NCI-H510A treated with DMSO at 0.1 percent for 48 hours (cell line): ENCODE results near the gene RELB.
"Not testable (repeated sequence)": the region's sequence is repeated elsewhere in the genome, so short reads cannot be mapped to it uniquely, and the experiment has no call there.

ENCODE experiments used
- DNase-seq: peaks from one replicate; lab custom pipeline; 2025; lab: John Stamatoyannopoulos, UW

The RELB gene

GRCh38 chr19:44987148-44987675 lies 14.1 kb upstream of the RELB start:
- DNase-seq = no peak

DNA sequence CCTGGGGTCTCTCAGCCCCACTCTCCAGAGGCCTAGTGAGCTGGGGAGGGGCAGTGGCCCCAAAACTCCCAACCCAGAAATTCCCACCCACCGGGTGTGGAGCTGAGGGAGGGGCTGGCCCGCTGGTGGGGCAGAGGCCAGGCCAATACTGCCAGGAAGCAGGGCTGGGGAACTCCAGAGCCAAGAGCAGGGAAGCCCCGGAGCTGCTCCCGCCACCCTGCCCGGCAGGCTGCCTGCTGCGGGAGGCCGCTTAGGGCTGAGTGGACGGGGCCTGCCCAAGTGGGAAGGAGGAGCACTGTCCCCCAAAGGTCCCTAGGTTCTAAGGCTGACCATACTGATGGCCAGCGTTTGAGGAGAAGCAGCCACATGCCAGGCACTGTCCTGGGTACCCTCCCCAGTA lies 13.0 kb upstream of the RELB start:
- no peak for DNase-seq

GRCh38 chr19:44988896-44989556 lies 12.2 kb upstream of the RELB start:
- peak; percentile 1 for DNase-seq

DNA sequence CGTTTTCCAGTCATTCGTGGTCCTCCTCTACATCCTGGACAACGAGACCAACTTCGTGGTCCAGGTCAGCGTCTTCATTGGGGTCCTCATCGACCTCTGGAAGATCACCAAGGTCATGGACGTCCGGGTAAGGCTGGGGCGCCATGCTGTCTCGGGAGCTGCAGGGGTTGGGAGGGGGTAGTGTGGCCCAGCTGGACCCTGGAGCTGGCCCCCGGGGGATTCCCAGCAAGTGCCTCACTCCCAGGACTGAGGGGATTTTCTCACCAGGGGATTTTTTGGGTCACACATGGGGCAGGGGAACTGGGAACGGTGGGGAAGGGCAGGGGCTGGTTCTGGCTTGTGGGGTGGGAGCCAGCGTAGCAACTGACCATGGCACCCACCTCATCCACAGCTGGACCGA lies 10.8 kb upstream of the RELB start:
- no peak for DNase-seq

GRCh38 chr19:44990966-44991365 lies 10.3 kb upstream of the RELB start:
- no peak for DNase-seq

DNA sequence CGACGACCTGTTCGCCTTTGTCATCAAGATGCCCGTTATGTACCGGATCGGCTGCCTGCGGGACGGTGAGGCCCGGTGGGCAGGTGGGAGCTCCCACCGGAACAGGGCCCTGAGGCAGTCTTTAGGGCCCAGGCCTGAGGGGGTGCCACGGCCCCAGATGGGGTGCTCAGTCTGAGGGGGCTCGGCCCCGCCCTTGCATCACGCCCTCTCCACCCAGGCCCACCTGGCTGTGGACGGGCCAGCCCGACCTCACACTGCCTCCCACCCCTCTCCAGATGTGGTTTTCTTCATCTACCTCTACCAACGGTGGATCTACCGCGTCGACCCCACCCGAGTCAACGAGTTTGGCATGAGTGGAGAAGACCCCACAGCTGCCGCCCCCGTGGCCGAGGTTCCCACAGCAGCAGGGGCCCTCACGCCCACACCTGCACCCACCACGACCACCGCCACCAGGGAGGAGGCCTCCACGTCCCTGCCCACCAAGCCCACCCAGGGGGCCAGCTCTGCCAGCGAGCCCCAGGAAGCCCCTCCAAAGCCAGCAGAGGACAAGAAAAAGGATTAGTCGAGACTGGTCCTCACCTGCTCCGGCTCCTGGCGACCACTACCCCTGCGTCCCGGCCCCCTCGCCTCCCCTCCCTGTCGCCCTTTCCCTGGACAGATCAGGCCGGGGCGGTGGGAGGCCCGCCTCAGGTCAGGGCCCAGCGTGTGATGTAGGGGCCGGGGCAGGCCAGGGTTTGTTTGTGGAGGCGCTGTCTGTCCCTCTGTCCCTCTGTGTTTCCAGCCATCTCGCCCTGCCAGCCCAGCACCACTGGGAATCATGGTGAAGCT lies 8.7 kb upstream of the RELB start:
- no peak for DNase-seq

GRCh38 chr19:44993526-44993925 lies 7.7 kb upstream of the RELB start:
- DNase-seq = no peak

DNA sequence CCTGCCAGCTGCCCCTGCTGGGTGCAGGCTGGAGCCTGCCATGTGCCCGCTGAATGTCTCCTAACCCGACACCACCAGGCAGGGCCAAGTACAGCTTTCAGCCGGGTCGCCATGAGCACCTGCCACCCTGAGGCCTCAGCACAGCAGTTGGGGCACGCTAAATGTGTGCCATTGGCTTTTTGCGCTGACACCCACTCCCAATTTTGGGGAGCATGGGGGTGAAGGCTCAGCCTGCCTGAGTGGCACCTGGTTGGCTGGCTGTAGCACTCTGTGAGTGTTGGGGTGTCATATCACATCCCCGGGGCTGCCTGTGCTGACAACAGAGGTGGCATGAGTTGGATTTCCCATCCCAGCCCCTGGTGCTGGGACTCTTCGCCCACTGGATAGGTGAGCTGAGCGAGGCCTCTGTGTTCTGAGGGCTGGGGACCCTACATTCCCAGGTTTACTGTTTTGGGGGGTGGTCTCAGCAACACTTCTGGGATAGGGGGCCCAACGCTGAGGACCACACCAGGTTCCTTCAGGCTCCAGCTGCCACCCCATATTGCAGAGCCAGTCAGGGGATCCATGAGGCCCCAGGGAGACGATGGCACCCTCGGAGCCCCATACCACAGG lies 7.2 kb upstream of the RELB start:
- DNase-seq = no peak

GRCh38 chr19:44998025-44998424 lies 3.2 kb upstream of the RELB start:
- no peak for DNase-seq

GRCh38 chr19:44999131-44999925 lies 1.9 kb upstream of the RELB start:
- not testable (repeated sequence) for DNase-seq

- not testable (repeated sequence) for DNase-seq
Measured at GRCh38 chr19:45000665-45001064, 599 bp upstream of the RELB start.

- DNase-seq = no peak
Measured at GRCh38 chr19:45003485-45003884, 2.2 kb downstream of the RELB start.

- no peak for DNase-seq
Measured at GRCh38 chr19:45005787-45006186, 4.5 kb downstream of the RELB start.

DNA sequence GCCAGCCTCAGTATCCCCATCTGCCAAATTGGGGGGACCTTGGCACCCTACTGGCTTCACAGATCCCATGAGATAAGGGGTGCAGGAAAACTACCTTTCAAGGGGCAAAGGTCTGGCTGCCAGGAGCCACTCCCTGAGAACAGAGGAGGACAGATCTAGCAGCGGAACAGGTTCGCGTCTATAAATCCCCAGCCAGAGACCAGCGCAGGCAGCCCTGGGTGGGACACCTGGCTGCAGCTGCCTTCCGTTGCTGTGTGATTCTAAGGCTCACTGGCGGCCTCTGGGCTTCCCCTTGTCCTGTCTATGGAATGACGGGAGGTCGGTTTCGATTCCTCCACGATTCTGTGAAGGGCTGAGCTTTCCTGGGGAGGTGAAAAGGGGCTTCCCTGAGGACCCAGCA lies 7.3 kb downstream of the RELB start:
- DNase-seq = no peak

- DNase-seq = no peak
Measured at GRCh38 chr19:45009625-45010255, 8.5 kb downstream of the RELB start.

DNA sequence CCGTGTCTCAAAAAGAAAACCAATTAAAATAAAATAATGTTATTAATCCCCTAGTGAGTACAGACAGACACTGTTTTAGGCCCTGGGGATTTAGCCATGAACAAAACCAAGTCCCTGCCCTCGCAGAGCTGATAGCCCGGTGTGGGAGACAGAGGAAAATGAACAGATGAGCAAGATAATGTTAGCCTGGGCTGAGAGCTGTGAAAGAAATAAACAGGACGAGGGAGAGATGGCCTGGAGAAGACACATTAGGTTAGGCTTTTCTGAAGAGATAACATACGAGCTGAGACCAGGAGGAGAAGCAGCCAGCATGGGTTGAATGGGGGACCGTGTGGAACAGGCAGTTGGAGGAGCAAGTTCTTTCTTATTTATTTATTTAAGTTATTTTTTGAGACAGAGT lies 9.0 kb downstream of the RELB start:
- DNase-seq = no peak

DNA sequence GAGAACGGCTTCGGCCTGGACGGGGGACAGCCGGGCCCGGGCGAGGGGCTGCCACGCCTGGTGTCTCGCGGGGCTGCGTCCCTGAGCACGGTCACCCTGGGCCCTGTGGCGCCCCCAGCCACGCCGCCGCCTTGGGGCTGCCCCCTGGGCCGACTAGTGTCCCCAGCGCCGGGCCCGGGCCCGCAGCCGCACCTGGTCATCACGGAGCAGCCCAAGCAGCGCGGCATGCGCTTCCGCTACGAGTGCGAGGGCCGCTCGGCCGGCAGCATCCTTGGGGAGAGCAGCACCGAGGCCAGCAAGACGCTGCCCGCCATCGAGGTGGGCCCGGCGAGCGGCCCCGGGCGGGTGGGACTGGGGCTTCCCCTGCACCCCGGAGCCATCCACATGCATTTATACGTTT lies 10.7 kb downstream of the RELB start:
- no peak for DNase-seq

GRCh38 chr19:45016388-45017314 lies 15.4 kb downstream of the RELB start:
- DNase-seq = peak; percentile 46

GRCh38 chr19:45019187-45019586 lies 17.9 kb downstream of the RELB start:
- DNase-seq = no peak

- no peak for DNase-seq
Measured at GRCh38 chr19:45020071-45020470, 18.8 kb downstream of the RELB start.

DNA sequence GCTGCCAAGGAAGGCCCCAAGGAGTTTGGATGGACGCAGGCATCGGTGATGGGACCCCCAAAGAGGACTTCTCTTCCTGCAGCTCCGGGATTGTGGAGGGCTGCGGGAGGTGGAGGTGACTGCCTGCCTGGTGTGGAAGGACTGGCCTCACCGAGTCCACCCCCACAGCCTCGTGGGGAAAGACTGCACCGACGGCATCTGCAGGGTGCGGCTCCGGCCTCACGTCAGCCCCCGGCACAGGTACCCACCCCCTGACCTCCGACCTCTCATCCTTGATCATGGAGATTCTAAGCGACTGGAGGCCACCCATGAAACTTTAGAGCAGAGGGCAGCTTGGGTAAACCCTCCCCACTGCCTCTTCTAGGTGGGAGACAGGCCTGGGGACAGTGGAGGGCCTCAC lies 20.7 kb downstream of the RELB start:
- no peak for DNase-seq
